Activated CD4-positive, alpha-beta T cell treated with anti-CD3 and anti-CD28 coated beads for 1 hour (primary cell): Measurements from ENCODE around the gene BTD.
"Not testable (repeated sequence)": the region's sequence is repeated elsewhere in the genome, so short reads cannot be mapped to it uniquely, and the experiment has no call there.

ENCODE experiments used
- DNase-seq: peaks from one replicate; pipeline ENCODE4 v3.0.0-alpha.2; 2020

Gene BTD

DNA sequence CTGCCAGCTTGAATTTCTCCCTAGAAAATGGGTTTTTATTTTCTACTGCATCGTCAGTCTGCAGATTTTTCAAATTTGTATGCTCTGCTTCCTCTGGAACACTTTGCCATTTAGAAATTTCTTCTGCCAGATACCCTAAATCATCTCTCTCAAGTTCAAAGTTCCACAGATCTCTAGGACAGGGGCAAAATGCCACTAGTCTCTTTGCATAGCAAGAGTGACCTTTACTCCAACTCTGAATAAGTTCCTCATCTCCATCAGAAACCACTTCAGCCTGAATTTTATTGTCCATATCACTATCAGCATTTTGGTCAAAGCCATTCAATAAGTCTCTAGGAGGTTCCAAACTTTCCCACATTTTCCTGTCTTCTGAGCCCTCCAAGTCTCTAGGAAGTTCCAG is 3.0 kb downstream of the BTD start:
- not testable (repeated sequence) for DNase-seq

DNA sequence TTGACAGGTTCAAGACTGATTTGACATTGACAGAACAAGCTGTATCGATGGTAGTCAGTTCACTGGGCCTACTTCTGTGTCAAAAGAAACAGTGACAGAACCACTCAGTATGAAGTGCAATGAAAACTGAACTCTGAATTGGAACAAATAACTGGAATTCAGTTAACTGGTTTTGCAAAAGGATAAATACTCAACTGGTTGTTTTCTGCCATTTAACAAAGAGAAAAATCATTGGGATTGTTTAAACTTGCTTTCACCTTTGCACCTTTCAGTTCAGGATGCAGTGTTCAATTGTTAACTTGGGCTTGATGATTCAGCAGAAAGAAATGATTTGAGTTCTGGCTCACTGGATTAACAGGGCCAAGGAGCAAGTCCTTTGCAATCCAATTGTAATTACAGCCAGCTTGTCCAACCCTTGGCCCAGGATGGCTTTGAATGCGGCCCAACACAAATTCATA is 4.9 kb downstream of the BTD start:
- DNase-seq: no peak

DNA sequence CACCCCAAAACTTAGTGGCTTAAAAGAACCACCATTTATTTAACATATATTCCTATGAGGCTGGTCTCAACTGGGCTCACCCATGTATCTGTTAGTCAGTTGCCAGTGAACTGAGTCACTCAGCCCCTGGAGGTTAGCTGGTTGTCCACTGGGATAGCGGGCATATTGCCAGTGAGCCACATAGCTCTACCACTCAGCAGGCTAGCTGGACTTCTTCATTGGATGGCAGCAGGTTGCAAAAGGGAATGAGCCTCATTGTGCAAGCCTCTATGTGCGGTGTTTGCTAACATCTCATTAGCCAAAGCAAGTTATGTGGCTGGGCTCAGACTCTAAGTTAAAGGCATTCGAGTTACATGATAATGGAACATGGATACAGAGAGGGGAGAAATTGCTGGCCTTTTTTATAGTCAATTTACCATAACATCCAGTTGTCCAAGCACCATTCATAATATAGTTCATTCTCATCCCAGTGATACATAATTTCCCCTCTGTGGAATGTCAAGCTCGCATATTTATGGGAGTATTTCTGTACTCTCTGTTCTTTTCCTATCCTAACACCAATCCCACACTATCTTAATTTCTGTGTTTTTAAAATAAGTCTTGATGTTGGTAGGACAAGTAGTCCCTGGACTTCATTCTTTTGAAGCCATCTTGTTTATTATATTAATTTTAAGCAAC is 8.7 kb downstream of the BTD start:
- DNase-seq: no peak

- DNase-seq: no peak
Measured at GRCh38 chr3:15611018-15611417, 9.5 kb downstream of the BTD start.

DNA sequence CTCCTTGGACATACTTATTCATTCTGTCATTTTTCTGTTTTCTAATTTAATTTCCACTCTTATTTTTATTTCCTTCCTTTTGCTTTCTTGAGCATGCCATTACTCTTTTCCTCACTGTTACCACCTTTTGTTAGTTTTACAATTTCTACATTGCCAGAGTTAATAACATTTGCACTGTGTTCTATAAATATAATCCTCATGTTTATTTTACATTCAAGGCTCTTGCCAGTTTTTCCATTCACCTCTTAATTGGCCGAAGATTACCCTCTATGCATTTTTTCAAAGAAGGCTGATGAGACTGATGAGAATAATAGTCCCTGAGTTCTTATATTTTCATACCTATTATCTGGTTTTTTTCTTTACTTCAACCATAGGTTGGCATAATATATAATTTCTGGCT is 10.5 kb downstream of the BTD start:
- no peak for DNase-seq

DNA sequence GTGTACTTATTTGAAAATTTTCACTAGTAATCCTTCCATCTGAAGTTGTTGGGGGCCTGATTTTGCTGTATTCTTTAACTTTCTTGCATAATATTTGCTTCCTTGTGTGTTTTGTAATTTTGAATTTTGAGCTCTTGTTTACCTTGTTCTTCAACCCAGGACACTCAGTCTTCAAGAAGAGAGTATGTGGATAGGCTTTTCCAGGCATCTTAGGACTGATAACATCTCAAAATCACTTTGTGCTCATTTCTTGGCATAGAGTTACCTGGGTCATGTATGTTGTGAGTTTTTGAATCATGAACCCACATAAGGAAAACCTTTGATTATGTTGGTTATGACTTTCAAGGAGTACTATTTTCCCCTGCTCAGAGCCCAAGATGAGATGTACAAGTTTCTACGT is 13.4 kb downstream of the BTD start:
- DNase-seq: no peak

DNA sequence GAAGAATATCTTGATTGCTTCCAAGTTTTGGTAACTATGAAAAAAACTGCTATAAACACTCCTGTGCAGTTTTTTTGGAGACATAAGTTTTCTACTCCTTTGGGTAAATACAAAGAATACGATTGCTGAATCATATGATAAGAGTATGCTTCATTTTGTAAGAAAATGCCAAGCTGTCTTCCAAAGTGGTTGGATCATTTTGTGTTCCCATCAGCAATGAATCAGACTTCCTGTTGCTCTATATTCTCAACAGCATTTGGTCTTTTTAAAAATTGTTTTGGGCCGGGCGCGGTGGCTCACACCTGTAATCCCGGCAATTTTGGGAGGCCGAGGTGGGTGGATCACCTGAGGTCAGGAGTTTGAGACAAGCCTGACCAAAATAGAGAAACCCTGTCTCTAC is 14.5 kb downstream of the BTD start:
- DNase-seq: no peak

DNA sequence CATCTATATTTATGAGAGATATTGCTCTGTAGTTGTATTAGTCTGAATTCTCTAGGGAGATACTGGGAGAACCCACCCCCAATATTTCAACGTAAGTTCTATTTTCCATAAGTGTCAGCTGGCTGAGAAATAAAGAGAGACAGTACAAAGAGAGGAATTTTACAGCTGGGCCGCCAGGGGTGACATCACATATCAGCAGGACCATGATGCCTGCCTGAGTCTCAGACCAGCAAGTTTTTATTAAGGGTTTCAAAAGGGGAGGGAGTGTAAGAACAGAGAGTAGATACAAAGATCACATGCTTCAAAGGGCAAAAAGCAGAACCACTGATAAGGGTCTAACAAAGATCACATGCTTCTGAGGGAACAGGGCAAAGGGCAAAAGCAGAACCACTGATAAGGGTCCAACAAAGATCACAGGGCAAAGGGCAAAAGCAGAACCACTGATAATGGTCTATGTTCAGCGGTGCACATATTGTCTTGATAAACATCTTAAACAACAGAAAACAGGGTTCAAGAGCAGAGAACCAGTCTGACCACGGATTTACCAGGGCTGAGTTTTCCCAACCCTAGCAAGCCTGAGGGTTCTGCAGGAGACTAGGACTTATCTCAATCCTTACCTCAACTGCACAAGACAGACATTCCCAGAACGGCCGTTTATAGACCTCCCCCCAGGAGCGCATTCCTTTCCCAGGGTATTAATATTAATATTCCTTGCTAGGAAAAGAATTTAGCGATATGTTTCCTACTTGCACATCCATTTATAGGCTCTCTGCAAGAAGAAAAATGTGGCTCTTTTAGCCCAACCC is 18.3 kb downstream of the BTD start:
- DNase-seq: not testable (repeated sequence)

- DNase-seq: no peak
Measured at GRCh38 chr3:15623535-15624440, 22.2 kb downstream of the BTD start.

DNA sequence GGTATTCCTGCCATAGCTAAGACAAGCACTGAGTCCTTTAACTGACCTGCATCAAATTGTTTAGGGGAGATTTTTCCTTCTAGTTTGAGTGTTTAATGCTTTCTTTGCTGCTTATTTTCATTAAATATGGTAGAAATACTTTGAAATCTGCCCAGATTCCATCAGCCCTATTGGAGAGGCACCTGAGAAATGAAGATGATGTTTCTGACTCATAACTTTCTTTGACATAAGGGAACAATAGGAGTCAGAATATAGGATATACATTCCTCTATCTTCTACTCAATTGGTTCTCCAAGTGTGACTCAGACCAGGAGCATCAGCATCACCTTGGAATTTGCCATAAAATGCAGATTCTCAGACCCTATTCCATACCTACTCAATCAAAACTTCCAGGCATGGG is 27.4 kb downstream of the BTD start:
- DNase-seq: no peak

DNA sequence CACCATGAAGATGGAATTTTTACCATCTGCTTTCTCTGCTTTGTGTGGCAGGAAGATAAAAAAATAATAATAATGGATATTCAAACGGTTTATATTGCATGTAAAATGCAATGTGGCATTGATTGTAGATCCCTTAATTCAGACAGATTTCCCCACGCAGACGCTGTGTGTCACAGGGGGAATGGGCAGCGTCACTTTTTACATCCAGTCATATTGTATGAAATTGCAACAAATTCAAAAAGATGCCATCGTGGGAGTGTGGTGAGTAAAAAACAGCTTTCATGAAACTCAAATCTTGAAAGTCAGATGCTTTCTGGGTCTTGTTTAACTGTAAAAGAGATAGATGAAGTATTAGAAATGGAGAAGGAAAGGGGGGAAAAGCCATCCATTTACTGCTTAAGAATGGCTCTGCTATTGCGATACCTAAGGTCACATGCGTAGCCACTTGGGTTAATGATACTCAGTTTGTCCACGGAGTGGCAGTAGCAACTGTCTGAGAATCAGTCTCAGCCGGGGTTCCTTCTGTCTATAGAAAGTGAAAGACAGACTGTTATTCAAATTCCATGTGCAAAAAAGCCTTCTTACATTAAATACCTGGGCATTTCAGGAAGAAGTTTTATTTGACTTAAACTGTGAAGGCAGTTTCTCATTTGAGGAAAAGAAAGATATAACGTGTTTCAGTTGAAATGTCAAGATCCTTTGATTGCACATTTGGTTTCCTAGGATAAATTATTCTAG is 28.5 kb downstream of the BTD start:
- DNase-seq: peak; percentile 43

- no peak for DNase-seq
Measured at GRCh38 chr3:15630646-15631350, 29.3 kb downstream of the BTD start.

DNA sequence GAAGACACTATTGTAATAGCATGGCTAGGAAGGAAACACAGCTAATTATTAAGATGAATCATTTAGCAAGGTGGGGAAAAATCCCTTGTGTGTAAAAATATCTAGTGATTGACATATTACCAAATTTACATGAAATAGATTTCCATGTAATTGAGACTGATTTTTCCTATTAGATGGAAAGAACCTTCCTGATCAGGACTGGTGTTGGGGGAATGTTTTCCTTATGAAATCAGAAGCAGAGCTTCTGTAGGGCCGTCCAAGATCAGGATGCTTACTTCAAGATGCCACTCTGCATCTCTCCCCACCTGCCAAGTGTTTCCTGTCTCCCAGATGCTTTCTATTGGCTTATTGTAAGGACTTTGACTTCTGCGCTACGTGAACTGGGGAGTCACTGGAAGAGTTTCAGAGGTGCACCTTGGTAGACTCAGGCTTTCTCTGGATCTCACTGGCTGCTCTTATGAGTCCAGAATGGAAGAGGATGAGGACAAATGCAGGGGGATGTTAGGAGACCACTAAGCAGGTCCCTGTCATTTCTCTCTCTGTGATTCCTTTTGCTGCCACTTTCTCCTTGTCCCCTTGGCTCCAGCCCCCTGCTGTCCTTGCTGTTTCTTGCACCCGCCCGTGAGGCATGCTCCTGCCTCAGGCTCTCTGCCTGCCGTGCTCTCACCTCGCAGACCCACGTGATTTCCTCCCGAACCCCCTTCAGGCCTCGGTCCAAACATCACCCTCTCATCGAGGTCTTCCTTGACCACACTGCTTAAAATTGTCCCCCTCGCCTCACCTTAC is 30.1 kb downstream of the BTD start:
- DNase-seq: no peak

DNA sequence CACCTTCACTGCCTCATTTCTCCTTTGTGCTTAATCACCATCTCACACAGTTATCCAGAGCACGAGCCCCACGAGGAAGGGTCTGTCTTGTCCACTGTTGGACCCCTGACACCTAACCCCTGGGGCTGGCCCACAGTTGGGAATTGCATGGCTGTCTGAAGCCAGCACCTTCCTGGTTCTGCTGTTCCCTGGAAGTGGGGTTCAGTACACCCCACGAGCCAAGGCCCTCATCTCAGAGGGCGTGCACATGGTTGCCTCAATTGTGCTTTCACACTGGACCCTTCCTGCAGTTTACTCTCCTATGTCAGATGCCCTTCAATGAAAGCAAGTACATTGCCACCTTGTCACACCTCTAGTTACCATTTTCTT is 30.7 kb downstream of the BTD start:
- DNase-seq: no peak

- DNase-seq: no peak
Measured at GRCh38 chr3:15633159-15633558, 31.6 kb downstream of the BTD start.

GRCh38 chr3:15633766-15634598 is 32.4 kb downstream of the BTD start:
- no peak for DNase-seq

GRCh38 chr3:15634671-15635070 is 33.1 kb downstream of the BTD start:
- no peak for DNase-seq

DNA sequence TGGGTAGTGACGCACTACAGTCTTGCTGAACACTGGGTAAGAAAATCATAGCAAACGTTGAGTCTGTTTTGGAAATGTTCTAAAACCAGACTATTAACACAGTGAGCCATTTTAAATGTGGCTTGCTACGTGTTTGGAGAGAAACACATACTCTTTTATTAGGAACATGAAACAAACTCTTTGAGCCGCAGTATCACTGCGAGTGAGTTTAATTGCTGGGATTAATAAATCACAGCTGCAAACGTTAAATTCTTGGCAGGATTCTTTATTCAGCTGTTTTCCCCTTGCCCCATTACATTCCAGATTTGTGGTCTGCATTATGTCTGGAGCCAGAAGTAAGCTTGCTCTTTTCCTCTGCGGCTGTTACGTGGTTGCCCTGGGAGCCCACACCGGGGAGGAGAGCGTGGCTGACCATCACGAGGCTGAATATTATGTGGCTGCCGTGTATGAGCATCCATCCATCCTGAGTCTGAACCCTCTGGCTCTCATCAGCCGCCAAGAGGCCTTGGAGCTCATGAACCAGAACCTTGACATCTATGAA is 33.6 kb downstream of the BTD start:
- DNase-seq: no peak

GRCh38 chr3:15636028-15636709 is 34.6 kb downstream of the BTD start:
- no peak for DNase-seq
